Pancreas (tissue), 10 donors: Measurements from ENCODE around the gene PDE4B. TPM values are rescaled to one million over a fixed set of nuclear protein-coding genes. Genes with fewer than 3 reads are reported as not detected.

Source experiments
- ATAC-seq, 4 donors: fragments of 200-7000 bp; cut with Tn5 transposase; one replicate each; pipeline versions ENCODE4 v1.8.0 to v1.9.1; 2020; ENCODE audit warnings: mild to moderate bottlenecking in 4 of 4, moderate library complexity in 4 of 4
- DNase-seq, 6 donors: peaks; one replicate each; pipeline ENCODE4 v3.0.0-alpha.2; 2020
- FAIRE-seq: peaks from 2 replicates; lab custom pipeline; 2012; peaks lifted over from hg19 to GRCh38; lab: Jason Lieb, UNC
- H3K27ac ChIP-seq, 4 donors: fragments of 200-600 bp; sonication (generic); 1 replicate in 3 of 4; 2 replicates in 1 of 4; pipeline versions ENCODE4 v1.5.0 to v1.8.0; 2020
- H3K27me3 ChIP-seq, 4 donors: fragments of 200-600 bp; one replicate each; pipeline ENCODE4 v1.8.0; 2021
- H3K36me3 ChIP-seq, 3 donors: fragments of 200-600 bp; sonication (generic) in 1 of 3; one replicate each; pipeline versions ENCODE4 v1.5.0 to v1.8.0; 2020 to 2021
- H3K4me1 ChIP-seq, 3 donors: fragments of 200-600 bp; one replicate each; pipeline ENCODE4 v1.8.0; 2021
- H3K4me3 ChIP-seq, 4 donors: fragments of 200-600 bp; sonication (generic) in 2 of 4; one replicate each; pipeline versions ENCODE4 v1.5.0 to v1.8.0; 2020 to 2021
- H3K9me3 ChIP-seq, 4 donors: fragments of 200-600 bp; one replicate each; pipeline ENCODE4 v1.8.0; 2021
- CTCF ChIP-seq, 4 donors: fragments of 200-600 bp; sonication (generic) in 3 of 4; IDR thresholded peaks; one replicate each; pipeline versions ENCODE4 v1.5.0 to v1.8.0; 2021; ENCODE audit warnings: antibody characterized with exemption in 4 of 4
- WGBS, 2 donors: extraction: QIAGEN DNeasy Blood & Tissue Kit; methylation state at CpG; one replicate each; pipeline ENCODE4 v1.1.7; 2013; 5-methylcytosine and 5-hydroxymethylcytosine counted together
- intact Hi-C, 3 donors: fragments of 100-400 bp; cut with DNase I; formaldehyde crosslinking; loops; one replicate each; pipeline versions ENCODE4 v1.11.1 to v1.14.2; 2022
- polyA plus RNA-seq, 2 donors: library from polyadenylated mRNA; stranded (reverse); fragments of 200-250 nt; gene quantifications; one replicate each; pipeline ENCODE4 v1.2.3, GENCODE V29; 2013
- total RNA-seq, 6 donors: library from RNA; stranded (reverse); fragmentation: NEBNext Ultra II Directional in 4 of 6; extraction: Animal tissue kit (Norgen Biotek cat#: 25700) in 4 of 6; gene quantifications; one replicate each; pipeline versions ENCODE4 v1.2.1 to v1.2.4, GENCODE V29; 2021 to 2023
- donor health status: healthy with polysubstance abuse.
- donor health status: DM: no; HTN: no; CAD: no; lungs with moderate emphysema.
- donor health status: DM: no; HTN: no; CAD: no.
- donor health status: control.
- donor health status: control.
- donor health status: Bipolar disorder and iron deficiency.
- donor health status: DM: yes; HTN: yes; CAD: no.
- donor health status: DM: no; HTN: no; CAD: no.
- donor health status: DM: no; HTN: no; CAD: no.
- donor health status: DM: yes; HTN: yes; CAD: no.

Gene PDE4B
- total and polyA plus RNA-seq, 8 donors = 0.23 to 3.7 (median 0.92) TPM

- H3K4me3 ChIP-seq = no peak overlapping the region
- no peak for FAIRE-seq
- peaks cover 0 to 8% (median 0%) of the 10 kb centered on the region in 4 donors for H3K27me3 ChIP-seq
- H3K4me1 ChIP-seq = no peaks in the 10 kb centered on the region
- no peak for TF ChIP-seq CTCF (IDR thresholded peaks at IDR 0.05)
- no peaks in the 10 kb centered on the region for H3K36me3 ChIP-seq
- H3K9me3 ChIP-seq = no peaks in the 10 kb centered on the region
- DNase-seq = no peak
- no peak overlapping the region for H3K27ac ChIP-seq
- ATAC-seq = no peak
- WGBS, 2 donors = 64 to 79% methylated on average over 2 of the region's 2 CpGs
- intact Hi-C loops = no loop called here
Observed at GRCh38 chr1:66304128-66304527, 511.4 kb downstream of the PDE4B start.

- intact Hi-C loops = no loop called here
- whole genome bisulfite sequencing, 2 donors = 87 to 95% methylated on average over 4 of the region's 4 CpGs
- Histone ChIP-seq H3K9me3 (no peaks in the 10 kb centered on the region), H3K4me1 (no peaks in the 10 kb centered on the region), H3K27me3 (peaks cover 0 to 13% (median 0%) of the 10 kb centered on the region in 4 donors), H3K27ac (no peak overlapping the region), H3K4me3 (no peak overlapping the region), H3K36me3 (no peaks in the 10 kb centered on the region)
- DNase-seq (no peak), FAIRE-seq (no peak), ATAC-seq (no peak)
- no peak for TF ChIP-seq CTCF (IDR thresholded peaks at IDR 0.05)
Observed at GRCh38 chr1:66305927-66306326, 513.2 kb downstream of the PDE4B start.

- no peaks in the 10 kb centered on the region for H3K36me3 ChIP-seq
- TF ChIP-seq CTCF (IDR thresholded peaks at IDR 0.05) = no peak
- no peak overlapping the region for H3K4me3 ChIP-seq
- no peaks in the 10 kb centered on the region for H3K4me1 ChIP-seq
- H3K9me3 ChIP-seq = no peaks in the 10 kb centered on the region
- ATAC-seq (no peak), FAIRE-seq (no peak), DNase-seq (no peak)
- intact Hi-C loops = no loop called here
- 72 to 75% methylated on average over 5 of the region's 5 CpGs for WGBS, 2 donors
- no peak overlapping the region for H3K27ac ChIP-seq
- H3K27me3 ChIP-seq = peaks cover 0 to 18% (median 0%) of the 10 kb centered on the region in 4 donors
Observed at GRCh38 chr1:66309006-66309741, 516.5 kb downstream of the PDE4B start.

- FAIRE-seq (no peak), ATAC-seq (peak in 1 of 4 donors; percentile 72), DNase-seq (no peak)
- Histone ChIP-seq H3K4me1 (peaks cover 0 to 5% (median 4%) of the 10 kb centered on the region in 3 donors), H3K4me3 (no peak overlapping the region), H3K9me3 (no peaks in the 10 kb centered on the region), H3K27ac (peak overlapping the region in 1 of 4 donors; percentile 17), H3K36me3 (no peaks in the 10 kb centered on the region), H3K27me3 (peaks cover 0 to 22% (median 0%) of the 10 kb centered on the region in 4 donors)
- WGBS, 2 donors = 70 to 75% methylated on average over 4 of the region's 4 CpGs
- intact Hi-C loops = no loop called here
- TF ChIP-seq CTCF (IDR thresholded peaks at IDR 0.05) = no peak
Observed at GRCh38 chr1:66311092-66311491, 518.4 kb downstream of the PDE4B start.

- ATAC-seq = no peak
- H3K36me3 ChIP-seq = no peaks in the 10 kb centered on the region
- H3K27me3 ChIP-seq = peaks cover 0 to 22% (median 0%) of the 10 kb centered on the region in 4 donors
- FAIRE-seq = no peak
- peaks cover 0 to 11% (median 9%) of the 10 kb centered on the region in 3 donors for H3K4me1 ChIP-seq
- intact Hi-C loops = no loop called here
- no peak for TF ChIP-seq CTCF (IDR thresholded peaks at IDR 0.05)
- DNase-seq = no peak
- H3K27ac ChIP-seq = peak overlapping the region in 1 of 4 donors; percentile 17
- WGBS, 2 donors = 77% methylated on average over 6 of the region's 6 CpGs
- no peaks in the 10 kb centered on the region for H3K9me3 ChIP-seq
- H3K4me3 ChIP-seq = no peak overlapping the region
Observed at GRCh38 chr1:66311628-66312027, 518.9 kb downstream of the PDE4B start.
